GM19468 (cell line): ENCODE measurements around the gene TATDN2.
"Not testable (repeated sequence)": the region's sequence is repeated elsewhere in the genome, so short reads cannot be mapped to it uniquely, and the experiment has no call there.

Source experiments
- ATAC-seq: cut with Tn5 transposase; IDR thresholded peaks from one replicate; pipeline ENCODE4 v1.9.1; 2021; ENCODE audit warnings: mild to moderate bottlenecking, moderate library complexity, moderate number of reproducible peaks; ENCODE audit not compliant: unreplicated experiment; ENCODE audit errors: extremely low read depth

The TATDN2 gene

GRCh38 chr3:10265833-10266232 is 17.6 kb downstream of the TATDN2 start:
- no peak for ATAC-seq

- not testable (repeated sequence) for ATAC-seq
Measured at GRCh38 chr3:10266936-10267335, 18.7 kb downstream of the TATDN2 start.

- no peak for ATAC-seq
Measured at GRCh38 chr3:10268116-10268515, 19.9 kb downstream of the TATDN2 start.

- no peak for ATAC-seq
Measured at GRCh38 chr3:10268930-10269329, 20.7 kb downstream of the TATDN2 start.

GRCh38 chr3:10269443-10269842 is 21.2 kb downstream of the TATDN2 start:
- ATAC-seq: no peak

- not testable (repeated sequence) for ATAC-seq
Measured at GRCh38 chr3:10272476-10272875, 24.2 kb downstream of the TATDN2 start.

GRCh38 chr3:10272977-10273376 is 24.7 kb downstream of the TATDN2 start:
- no peak for ATAC-seq

- no peak for ATAC-seq
Measured at GRCh38 chr3:10273702-10274305, 25.5 kb downstream of the TATDN2 start.

GRCh38 chr3:10274601-10275000 is 26.3 kb downstream of the TATDN2 start:
- no peak for ATAC-seq

- no peak for ATAC-seq
Measured at GRCh38 chr3:10277115-10277625, 28.9 kb downstream of the TATDN2 start.

GRCh38 chr3:10278501-10278900 is 30.2 kb downstream of the TATDN2 start:
- ATAC-seq: no peak

- no peak for ATAC-seq
Measured at GRCh38 chr3:10279384-10280176, 31.3 kb downstream of the TATDN2 start.

- no peak for ATAC-seq
Measured at GRCh38 chr3:10280177-10280529, 31.9 kb downstream of the TATDN2 start.

- no peak for ATAC-seq
Measured at GRCh38 chr3:10280571-10280970, 32.3 kb downstream of the TATDN2 start.

GRCh38 chr3:10281951-10282350 is 33.7 kb downstream of the TATDN2 start:
- ATAC-seq: no peak

- ATAC-seq: no peak
Measured at GRCh38 chr3:10283638-10284037, 35.4 kb downstream of the TATDN2 start.

GRCh38 chr3:10284496-10284895 is 36.2 kb downstream of the TATDN2 start:
- ATAC-seq: no peak

GRCh38 chr3:10285272-10286132 is 37.2 kb downstream of the TATDN2 start:
- no peak for ATAC-seq

- no peak for ATAC-seq
Measured at GRCh38 chr3:10286133-10286524, 37.9 kb downstream of the TATDN2 start.

GRCh38 chr3:10286596-10287295 is 38.5 kb downstream of the TATDN2 start:
- ATAC-seq: no peak
